ENCODE data around the gene NUDT16L1. TPM values are rescaled to one million over a fixed set of nuclear protein-coding genes. Genes with fewer than 3 reads are reported as not detected.

NUDT16L1 gene
- total and polyA plus RNA-seq, 2 of the 8 experiments (the other 6 are each of a cell fraction or from before 2014, with no cell fraction given), result 34.8 to 77.3 TPM

GRCh38 chr16:4686497-4687210 lies 6.7 kb upstream of the NUDT16L1 start:
- H3K79me1 ChIP-seq (ENCODE audit: low read depth, low read length), result no peaks in the 10 kb centered on the region
- H3K4me3 ChIP-seq (ENCODE audit: extremely low read depth in 1 of 4, insufficient read depth in 2 of 4, low read depth in 3 of 4, low read length in 4 of 4), result no peak overlapping the region
- H3K4ac ChIP-seq (replicated peaks; ENCODE audit: insufficient read length, low read depth, low read length), result no peak overlapping the region
- no peak overlapping the region for H2BK20ac ChIP-seq (ENCODE audit: low read length)
- H3K9me3 ChIP-seq (ENCODE audit: insufficient read depth in 2 of 2, low read depth in 1 of 2, low read length in 1 of 2), result no peaks in the 10 kb centered on the region
- no peak overlapping the region for H4K91ac ChIP-seq (replicated peaks; ENCODE audit: insufficient read length, low read length)
- ChIA-PET POLR2A (ENCODE audit: partially characterized antibody) (interaction anchor here (0.6 to 1.2 kb wide), 2 partner anchors 70 to 245 kb away, joined by 3 read pairs; no protein-coding TSS in a partner anchor), CTCF (ENCODE audit: partially characterized antibody) (interaction anchor here (0.6 to 1.9 kb wide), 8 partner anchors 9 to 176 kb away, joined by 3 to 10 read pairs (median 4); no protein-coding TSS in a partner anchor)
- no peak overlapping the region for H2BK120ac ChIP-seq (replicated peaks; ENCODE audit: low read depth, low read length)
- H3K4me1 ChIP-seq (replicated peaks in 1 of 4; ENCODE audit: control insufficient read depth in 3 of 4, insufficient read depth in 4 of 4, low read length in 3 of 4), result no peaks in the 10 kb centered on the region
- no peak overlapping the region for H3K4me2 ChIP-seq (ENCODE audit: insufficient read depth in 1 of 2, low read depth in 2 of 2, low read length in 2 of 2)
- no peak overlapping the region for H3K56ac ChIP-seq (replicated peaks; ENCODE audit: insufficient read length, low read depth, low read length)
- DNase-seq (ENCODE audit: low read depth in 1 of 2, low spot score in 2 of 2) (no peak), FAIRE-seq (no peak)
- no peaks in the 10 kb centered on the region for H3K27me3 ChIP-seq (replicated peaks in 1 of 4; ENCODE audit: control insufficient read depth in 3 of 4, extremely low read depth in 1 of 4, insufficient read depth in 3 of 4, low read length in 3 of 4)
- peaks cover 2 to 14% (median 7%) of the 10 kb centered on the region in 4 experiments; a peak in 5 of 8 replicates for H3K36me3 ChIP-seq (ENCODE audit: control insufficient read depth in 2 of 4, insufficient read depth in 4 of 4, low read length in 3 of 4)
- H4K5ac ChIP-seq (ENCODE audit: insufficient read length, low read depth, low read length), result no peak overlapping the region
- peaks cover 0 to 5% of the 10 kb centered on the region in 2 experiments for H4K20me1 ChIP-seq (replicated peaks in 1 of 2; ENCODE audit: control insufficient read depth in 1 of 2, insufficient read depth in 2 of 2, low read length in 2 of 2)
- no peak overlapping the region for H4K8ac ChIP-seq (ENCODE audit: extremely low read depth, insufficient read depth, low read length)
- 88% methylated on average over 25 of the region's 27 CpGs; no CpG with 5 or more reads in 1 of the 2 experiments for WGBS, 2 experiments (ENCODE audit: extremely low coverage in 1 of 2, insufficient coverage in 1 of 2, insufficient read length in 1 of 2, insufficient replicate concordance in 2 of 2, low coverage in 1 of 2, low lambda C conversion rate in 2 of 2, missing lambda C conversion rate in 1 of 2)
- no peak overlapping the region for H3K27ac ChIP-seq (ENCODE audit: low read depth, low read length)
- no peak overlapping the region for H2BK12ac ChIP-seq (ENCODE audit: low read depth, low read length)
- H3K9ac ChIP-seq (replicated peaks in 1 of 4; ENCODE audit: extremely low read depth in 1 of 4, low read depth in 3 of 4, low read length in 3 of 4), result no peak overlapping the region
- no peaks in the 10 kb centered on the region for H3K79me2 ChIP-seq (ENCODE audit: control insufficient read depth in 1 of 2, insufficient read depth in 2 of 2, low read length in 2 of 2)
- H2BK15ac ChIP-seq (ENCODE audit: low read length), result no peak overlapping the region
- no peak overlapping the region for H3K18ac ChIP-seq (ENCODE audit: extremely low read depth, low read length)
- no peak overlapping the region for H3K23ac ChIP-seq (ENCODE audit: insufficient read length)
- no peak overlapping the region for H2AK5ac ChIP-seq (ENCODE audit: low read depth, low read length)
- no peak overlapping the region for H2BK5ac ChIP-seq (ENCODE audit: low read depth, low read length)
- no peak overlapping the region for H2AFZ ChIP-seq (ENCODE audit: low read length)
- no peak overlapping the region for H3K14ac ChIP-seq (ENCODE audit: insufficient read length)
- no peaks in the 10 kb centered on the region for H3K23me2 ChIP-seq (ENCODE audit: low read depth, low read length)
- TF ChIP-seq ASH2L (IDR thresholded peaks at IDR 0.05; ENCODE audit: low read length) (no peak), EGR1 (IDR thresholded peaks at IDR 0.05; ENCODE audit: borderline replicate concordance, low read depth, low read length) (no peak), EZH2 (IDR thresholded peaks at IDR 0.05; ENCODE audit: low read depth, low read length, severe bottlenecking) (no peak), EP300 (IDR thresholded peaks at IDR 0.05; ENCODE audit: borderline replicate concordance in 1 of 2, low read depth in 2 of 2, low read length in 2 of 2) (no peak)

Data from H1 (cell line).